ENCODE results near the gene AP2B1. TPM values are rescaled to one million over a fixed set of nuclear protein-coding genes. Genes with fewer than 3 reads are reported as not detected.
A peak's percentile ranks its signal among the peaks of the same experiment; 100 is the strongest.

AP2B1 gene
- total and polyA plus RNA-seq, 11 donors, result 25.0 to 166 (median 122) TPM

DNA sequence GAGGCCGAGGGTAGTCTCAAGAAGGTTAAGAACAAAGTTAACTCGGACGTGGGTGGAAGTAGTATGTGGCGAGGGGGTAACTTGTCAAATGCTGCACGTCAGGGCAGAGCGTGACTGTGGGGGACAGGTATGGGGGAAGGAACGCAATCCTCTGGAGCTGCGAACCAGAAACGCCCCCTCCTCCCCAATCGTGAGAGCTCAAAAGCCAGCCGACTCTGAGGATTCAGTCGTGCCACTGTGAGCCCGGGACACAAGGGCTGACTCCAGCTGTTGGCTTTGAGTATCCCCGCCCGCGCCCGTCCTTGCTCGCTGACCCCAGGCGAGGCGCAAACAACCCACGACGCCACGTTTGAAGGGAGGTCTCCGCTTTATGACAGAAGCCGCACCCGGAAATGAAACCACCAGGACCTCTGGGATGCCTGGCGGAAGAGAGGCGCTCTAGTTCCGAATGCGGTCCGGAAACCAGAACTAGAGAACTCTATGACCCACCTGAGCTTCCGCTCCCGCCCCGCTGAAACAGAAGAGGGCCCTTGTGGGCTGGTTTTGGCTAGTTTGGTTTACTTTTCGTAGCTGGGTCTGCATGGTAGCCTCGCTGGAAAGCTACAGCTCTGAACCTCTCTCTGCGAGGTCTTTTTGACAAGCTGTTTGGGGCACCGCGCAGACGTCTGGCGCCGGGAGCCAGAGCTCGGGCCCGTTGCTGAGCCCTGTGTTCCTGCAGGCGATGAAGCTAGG, 8.8 kb upstream of the AP2B1 start, which contains the start of gene PEX12:
Gene PEX12 (minus strand): TSS at position 375 of the 732 bp plus-strand sequence. CDS start 550 bp downstream, outside the sequence.
- TF ChIP-seq, protein P1, sequence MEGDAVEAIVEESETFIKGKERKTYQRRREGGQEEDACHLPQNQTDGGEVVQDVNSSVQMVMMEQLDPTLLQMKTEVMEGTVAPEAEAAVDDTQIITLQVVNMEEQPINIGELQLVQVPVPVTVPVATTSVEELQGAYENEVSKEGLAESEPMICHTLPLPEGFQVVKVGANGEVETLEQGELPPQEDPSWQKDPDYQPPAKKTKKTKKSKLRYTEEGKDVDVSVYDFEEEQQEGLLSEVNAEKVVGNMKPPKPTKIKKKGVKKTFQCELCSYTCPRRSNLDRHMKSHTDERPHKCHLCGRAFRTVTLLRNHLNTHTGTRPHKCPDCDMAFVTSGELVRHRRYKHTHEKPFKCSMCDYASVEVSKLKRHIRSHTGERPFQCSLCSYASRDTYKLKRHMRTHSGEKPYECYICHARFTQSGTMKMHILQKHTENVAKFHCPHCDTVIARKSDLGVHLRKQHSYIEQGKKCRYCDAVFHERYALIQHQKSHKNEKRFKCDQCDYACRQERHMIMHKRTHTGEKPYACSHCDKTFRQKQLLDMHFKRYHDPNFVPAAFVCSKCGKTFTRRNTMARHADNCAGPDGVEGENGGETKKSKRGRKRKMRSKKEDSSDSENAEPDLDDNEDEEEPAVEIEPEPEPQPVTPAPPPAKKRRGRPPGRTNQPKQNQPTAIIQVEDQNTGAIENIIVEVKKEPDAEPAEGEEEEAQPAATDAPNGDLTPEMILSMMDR (IDR thresholded peaks at IDR 0.05), result peak in 2 of 12 donors; percentile 7 to 30
- peak in 1 of 2 donors; percentile 80 for TF ChIP-seq POLR2A (IDR thresholded peaks at IDR 0.05)
- H3K36me3 ChIP-seq, result peaks cover 0 to 37% (median 27%) of the 10 kb centered on the region in 9 donors
- intact Hi-C loops (cut with DNase I), result loop anchor here in 4 of 10 donors (1.0 to 10.0 kb wide), 4 partner anchors 8 to 614 kb away; partner anchors contain the start of genes LIG3 (in 2 of the 4), AP2B1 (in 1 of the 4), CCT6B (in 1 of the 4) and ZNF830 (in 1 of the 4)
- no peaks in the 10 kb centered on the region for H3K27me3 ChIP-seq
- WGBS, 4 donors, result 0 to 1% (median 0%) methylated on average over 28 to 45 of the region's 45 CpGs
- ATAC-seq, result peak; percentile 98 to 99 (median 98)
- peak within 1 kb of the TSS; percentile 44 to 93 (median 79) for H3K4me3 ChIP-seq
- no peaks in the 10 kb centered on the region for H3K9me3 ChIP-seq
- H3K27ac ChIP-seq, result peak within 1 kb of the TSS; percentile 77 to 96 (median 92)
- H3K4me1 ChIP-seq, result peaks cover 0 to 23% (median 17%) of the 10 kb centered on the region in 12 donors
- DNase-seq, result peak; percentile 91 to 95 (median 93)

DNA sequence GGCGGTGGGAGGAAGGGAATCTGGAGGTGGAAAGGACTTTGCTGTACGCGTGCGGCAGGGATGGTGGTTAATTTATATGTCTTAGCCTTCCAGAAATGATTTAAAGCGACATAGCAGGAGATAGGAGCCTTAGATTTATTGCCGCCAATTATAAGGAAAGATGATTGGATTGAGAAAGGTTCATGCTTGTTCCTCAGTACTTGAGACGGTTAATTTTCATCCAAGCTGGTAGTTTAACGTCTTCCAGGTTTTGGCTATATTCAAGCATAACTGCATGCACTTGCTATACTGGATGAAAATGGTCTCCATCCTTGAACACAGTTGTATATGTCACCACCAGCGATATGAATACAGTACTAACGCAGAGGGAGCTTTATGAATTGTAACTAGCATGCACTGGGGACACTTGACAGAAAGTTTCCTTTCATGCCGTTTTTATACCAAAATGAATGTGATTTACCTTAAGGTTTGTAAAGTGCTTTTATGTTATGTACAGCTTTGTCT, 8.1 kb upstream of the AP2B1 start:
- TF ChIP-seq, protein P1 (IDR thresholded peaks at IDR 0.05), result no peak
- no peak for TF ChIP-seq POLR2A (IDR thresholded peaks at IDR 0.05)
- no peak for ATAC-seq
- intact Hi-C loops (cut with DNase I), result loop anchor here in 4 of 10 donors (1.0 to 10.0 kb wide), 4 partner anchors 7 to 614 kb away; partner anchors contain the start of genes LIG3 (in 2 of the 4), AP2B1 (in 1 of the 4), CCT6B (in 1 of the 4) and ZNF830 (in 1 of the 4)
- H3K36me3 ChIP-seq, result peaks cover 0 to 32% (median 21%) of the 10 kb centered on the region in 9 donors
- H3K27me3 ChIP-seq, result no peaks in the 10 kb centered on the region
- H3K4me1 ChIP-seq, result peaks cover 0 to 23% (median 17%) of the 10 kb centered on the region in 12 donors
- peak overlapping the region; percentile 77 to 96 (median 92) for H3K27ac ChIP-seq
- DNase-seq, result no peak
- peak overlapping the region; percentile 44 to 93 (median 79) for H3K4me3 ChIP-seq
- H3K9me3 ChIP-seq, result no peaks in the 10 kb centered on the region
- WGBS, 4 donors, result 2 to 8% (median 3%) methylated on average over 11 of the region's 11 CpGs

DNA sequence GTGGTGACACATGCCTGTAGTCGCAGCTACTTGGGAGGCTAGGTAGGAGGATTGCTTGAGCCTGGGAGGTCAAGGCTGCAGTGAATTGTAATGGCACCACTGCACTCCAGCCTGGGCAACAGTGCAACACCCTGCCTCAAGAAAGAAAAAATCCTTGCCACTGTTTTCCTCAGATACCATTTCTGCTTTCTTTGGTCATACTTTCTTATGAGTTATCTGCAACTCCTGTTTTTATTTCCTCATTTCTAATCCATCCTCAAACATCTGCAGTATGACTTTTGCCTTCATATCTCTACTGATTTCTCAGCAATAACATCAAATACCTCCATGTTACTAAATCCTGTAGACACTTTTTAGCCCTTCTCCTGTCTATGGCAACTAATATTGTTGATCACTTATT, 3.1 kb upstream of the AP2B1 start:
- intact Hi-C loops (cut with DNase I), result no loop called here
- Histone ChIP-seq H3K27me3 (no peaks in the 10 kb centered on the region), H3K4me1 (peaks cover 8 to 25% (median 17%) of the 10 kb centered on the region in 12 donors), H3K27ac (no peak overlapping the region), H3K36me3 (no peaks in the 10 kb centered on the region), H3K9me3 (no peaks in the 10 kb centered on the region), H3K4me3 (no peak overlapping the region)
- no peak for ATAC-seq
- no peak for DNase-seq
- WGBS, 4 donors, result 83 to 90% (median 85%) methylated on average over 1 of the region's 1 CpG
- TF ChIP-seq POLR2A (IDR thresholded peaks at IDR 0.05), result no peak
- TF ChIP-seq, protein P1 (IDR thresholded peaks at IDR 0.05), result no peak

All from heart left ventricle (tissue), 16 donors.